HG03378 (cell line): ENCODE results near the gene NRBF2.

Source experiments
- ATAC-seq: cut with Tn5 transposase; IDR thresholded peaks from one replicate; pipeline ENCODE4 v1.9.1; 2021; ENCODE audit warnings: mild to moderate bottlenecking, moderate library complexity; ENCODE audit not compliant: unreplicated experiment

The NRBF2 gene

GRCh38 chr10:63157845-63158624, 24.9 kb downstream of the NRBF2 start:
- ATAC-seq = peak; percentile 70

- no peak for ATAC-seq
These were observed 28.5 kb downstream of the NRBF2 start for GRCh38 chr10:63161592-63161991.

- no peak for ATAC-seq
These were observed 31.1 kb downstream of the NRBF2 start for GRCh38 chr10:63164166-63164623.

GRCh38 chr10:63165249-63165648, 32.1 kb downstream of the NRBF2 start:
- no peak for ATAC-seq

- ATAC-seq = peak; percentile 70
These were observed 33.7 kb downstream of the NRBF2 start for GRCh38 chr10:63166742-63167258.

GRCh38 chr10:63168821-63169462, 35.8 kb downstream of the NRBF2 start:
- ATAC-seq = no peak

GRCh38 chr10:63169624-63170023, 36.5 kb downstream of the NRBF2 start:
- no peak for ATAC-seq

- no peak for ATAC-seq
These were observed 38.2 kb downstream of the NRBF2 start for GRCh38 chr10:63171255-63171855.

GRCh38 chr10:63171926-63172325, 38.8 kb downstream of the NRBF2 start:
- no peak for ATAC-seq

- peak; percentile 99 for ATAC-seq
These were observed 40.5 kb downstream of the NRBF2 start for GRCh38 chr10:63173468-63174232.

- no peak for ATAC-seq
These were observed 42.4 kb downstream of the NRBF2 start for GRCh38 chr10:63175534-63175933.

- no peak for ATAC-seq
These were observed 59.7 kb downstream of the NRBF2 start for GRCh38 chr10:63192826-63193225.

- ATAC-seq = no peak
These were observed 64.4 kb downstream of the NRBF2 start for GRCh38 chr10:63197344-63198092.

- no peak for ATAC-seq
These were observed 66.6 kb downstream of the NRBF2 start for GRCh38 chr10:63199716-63200115.

- no peak for ATAC-seq
These were observed 67.3 kb downstream of the NRBF2 start for GRCh38 chr10:63200431-63200830.

GRCh38 chr10:63201118-63201517, 68.0 kb downstream of the NRBF2 start:
- ATAC-seq = no peak
